ENCODE results near the gene PHOSPHO2.

The PHOSPHO2 gene

GRCh38 chr2:169661265-169661664, 33.0 kb upstream of the PHOSPHO2 start:
- no peaks in the 10 kb centered on the region for H3K27me3 ChIP-seq (ENCODE audit: control insufficient read depth, low read length)
- H3K36me3 ChIP-seq (ENCODE audit: control insufficient read depth, low read length), result no peaks in the 10 kb centered on the region
- H3K4me3 ChIP-seq (ENCODE audit: low read length), result no peak overlapping the region
- H3F3A ChIP-seq (ENCODE audit: control insufficient read depth, insufficient read depth), result no peaks in the 10 kb centered on the region
- no peak for TF ChIP-seq CTCF (IDR thresholded peaks at IDR 0.05; ENCODE audit: low read depth, low read length, poor library complexity, severe bottlenecking)
- no peak for TF ChIP-seq EZH2phosphoT487 (IDR thresholded peaks at IDR 0.05; ENCODE audit: borderline replicate concordance, low read length)
- peaks cover 12% of the 10 kb centered on the region for H3K4me1 ChIP-seq (ENCODE audit: control insufficient read depth, low read length)
- no peaks in the 10 kb centered on the region for H3K9me3 ChIP-seq (ENCODE audit: control insufficient read depth, insufficient read depth, low read length)
- H3K27ac ChIP-seq (ENCODE audit: low read depth, low read length), result no peak overlapping the region
- no peaks in the 10 kb centered on the region for H4K20me1 ChIP-seq (ENCODE audit: control insufficient read depth, insufficient read depth, low read depth, low read length)
- H3K4me2 ChIP-seq (ENCODE audit: low read length), result no peak overlapping the region
- H3K79me2 ChIP-seq (ENCODE audit: control insufficient read depth, low read length), result no peaks in the 10 kb centered on the region
- H3K9me2 ChIP-seq (replicated peaks; ENCODE audit: control insufficient read depth, low read length), result no peaks in the 10 kb centered on the region

GRCh38 chr2:169662744-169663143, 31.5 kb upstream of the PHOSPHO2 start:
- peaks cover 12% of the 10 kb centered on the region for H3K4me1 ChIP-seq (ENCODE audit: control insufficient read depth, low read length)
- H3K4me2 ChIP-seq (ENCODE audit: low read length), result no peak overlapping the region

GRCh38 chr2:169663247-169663646, 31.0 kb upstream of the PHOSPHO2 start:
- H3K79me2 ChIP-seq (ENCODE audit: control insufficient read depth, low read length), result no peaks in the 10 kb centered on the region
- H3K4me2 ChIP-seq (ENCODE audit: low read length), result no peak overlapping the region
- no peaks in the 10 kb centered on the region for H3K36me3 ChIP-seq (ENCODE audit: control insufficient read depth, low read length)
- H3K4me3 ChIP-seq (ENCODE audit: low read length), result no peak overlapping the region
- H3F3A ChIP-seq (ENCODE audit: control insufficient read depth, insufficient read depth), result no peaks in the 10 kb centered on the region
- H3K27me3 ChIP-seq (ENCODE audit: control insufficient read depth, low read length), result no peaks in the 10 kb centered on the region
- TF ChIP-seq CTCF (IDR thresholded peaks at IDR 0.05; ENCODE audit: low read depth, low read length, poor library complexity, severe bottlenecking) (no peak), EZH2phosphoT487 (IDR thresholded peaks at IDR 0.05; ENCODE audit: borderline replicate concordance, low read length) (no peak)
- H3K9me2 ChIP-seq (replicated peaks; ENCODE audit: control insufficient read depth, low read length), result no peaks in the 10 kb centered on the region
- peaks cover 12% of the 10 kb centered on the region for H3K4me1 ChIP-seq (ENCODE audit: control insufficient read depth, low read length)
- H4K20me1 ChIP-seq (ENCODE audit: control insufficient read depth, insufficient read depth, low read depth, low read length), result no peaks in the 10 kb centered on the region
- H3K27ac ChIP-seq (ENCODE audit: low read depth, low read length), result no peak overlapping the region
- no peaks in the 10 kb centered on the region for H3K9me3 ChIP-seq (ENCODE audit: control insufficient read depth, insufficient read depth, low read length)

More at GRCh38 chr2:169662744-169663143, 31.5 kb upstream of the PHOSPHO2 start:
- Histone ChIP-seq H3K36me3 (ENCODE audit: control insufficient read depth, low read length) (no peaks in the 10 kb centered on the region), H3K9me3 (ENCODE audit: control insufficient read depth, insufficient read depth, low read length) (no peaks in the 10 kb centered on the region), H4K20me1 (ENCODE audit: control insufficient read depth, insufficient read depth, low read depth, low read length) (no peaks in the 10 kb centered on the region), H3K27me3 (ENCODE audit: control insufficient read depth, low read length) (no peaks in the 10 kb centered on the region), H3K79me2 (ENCODE audit: control insufficient read depth, low read length) (no peaks in the 10 kb centered on the region), H3K4me3 (ENCODE audit: low read length) (no peak overlapping the region), H3F3A (ENCODE audit: control insufficient read depth, insufficient read depth) (no peaks in the 10 kb centered on the region), H3K27ac (ENCODE audit: low read depth, low read length) (no peak overlapping the region), H3K9me2 (replicated peaks; ENCODE audit: control insufficient read depth, low read length) (no peaks in the 10 kb centered on the region)
- no peak for TF ChIP-seq CTCF (IDR thresholded peaks at IDR 0.05; ENCODE audit: low read depth, low read length, poor library complexity, severe bottlenecking)
- no peak for TF ChIP-seq EZH2phosphoT487 (IDR thresholded peaks at IDR 0.05; ENCODE audit: borderline replicate concordance, low read length)

GRCh38 chr2:169664600-169664977, 29.7 kb upstream of the PHOSPHO2 start:
- TF ChIP-seq EZH2phosphoT487 (IDR thresholded peaks at IDR 0.05; ENCODE audit: borderline replicate concordance, low read length) (no peak), CTCF (IDR thresholded peaks at IDR 0.05; ENCODE audit: low read depth, low read length, poor library complexity, severe bottlenecking) (no peak)
- H3K4me1 ChIP-seq (ENCODE audit: control insufficient read depth, low read length), result peaks cover 6% of the 10 kb centered on the region
- H3K4me2 ChIP-seq (ENCODE audit: low read length), result no peak overlapping the region
- no peaks in the 10 kb centered on the region for H3K9me3 ChIP-seq (ENCODE audit: control insufficient read depth, insufficient read depth, low read length)
- H4K20me1 ChIP-seq (ENCODE audit: control insufficient read depth, insufficient read depth, low read depth, low read length), result no peaks in the 10 kb centered on the region
- H3K36me3 ChIP-seq (ENCODE audit: control insufficient read depth, low read length), result no peaks in the 10 kb centered on the region
- no peaks in the 10 kb centered on the region for H3K9me2 ChIP-seq (replicated peaks; ENCODE audit: control insufficient read depth, low read length)
- H3K79me2 ChIP-seq (ENCODE audit: control insufficient read depth, low read length), result no peaks in the 10 kb centered on the region
- no peak overlapping the region for H3K4me3 ChIP-seq (ENCODE audit: low read length)
- no peaks in the 10 kb centered on the region for H3F3A ChIP-seq (ENCODE audit: control insufficient read depth, insufficient read depth)
- H3K27ac ChIP-seq (ENCODE audit: low read depth, low read length), result no peak overlapping the region
- no peaks in the 10 kb centered on the region for H3K27me3 ChIP-seq (ENCODE audit: control insufficient read depth, low read length)

Data from DOHH2 (cell line).